ENCODE results near the gene MAP2K4. TPM values are rescaled to one million over a fixed set of nuclear protein-coding genes. Genes with fewer than 3 reads are reported as not detected.

The MAP2K4 gene
- total and polyA plus RNA-seq, 2 of the 13 experiments (the other 11 are each of a cell fraction or from before 2014, with no cell fraction given), result 21.5 to 35.6 TPM

- H3K36me3 ChIP-seq (replicated peaks in 1 of 2; ENCODE audit: control insufficient read depth in 1 of 2, insufficient read depth in 2 of 2, low read length in 2 of 2), result peaks cover 0 to 3% of the 10 kb centered on the region in 2 experiments; a peak in 2 of 5 replicates
- H3K4me1 ChIP-seq (ENCODE audit: insufficient read depth, low read length), result no peaks in the 10 kb centered on the region
- POLR2A ChIA-PET, result no interaction called here
- CTCF ChIA-PET (ENCODE audit: low intra/inter-chr PET ratio, low total read pairs), result no interaction called here
- in situ Hi-C loops (cut with HindIII; ENCODE audit: extremely low pct_ligation_motif_present, low pct_unique_long_range_greater_than_20kb) (no loop called here), intact Hi-C loops (cut with micrococcal nuclease; ENCODE audit: unreplicated experiment) (no loop called here)
- H3K9me3 ChIP-seq (ENCODE audit: low read length), result no peaks in the 10 kb centered on the region
- DNase-seq (ENCODE audit: low spot score), result no peak
- no TSS peak for BruUV-seq (replicated peaks)
- TF ChIP-seq ZNF672 (CRISPR knock-in tag; IDR thresholded peaks at IDR 0.05) (no peak), ZNF7 (CRISPR knock-in tag; IDR thresholded peaks at IDR 0.05) (no peak), TAF15 (IDR thresholded peaks at IDR 0.05; ENCODE audit: low read depth, low read length, poor library complexity, severe bottlenecking) (no peak), POGK (CRISPR knock-in tag; conservative IDR thresholded peaks at IDR 0.05) (no peak), SIX4 (CRISPR knock-in tag; IDR thresholded peaks at IDR 0.05) (no peak), ZNF569 (CRISPR knock-in tag; IDR thresholded peaks at IDR 0.05; ENCODE audit: borderline replicate concordance) (no peak), ZNF446 (CRISPR knock-in tag; IDR thresholded peaks at IDR 0.05) (no peak), TARDBP (CRISPR knock-in tag; IDR thresholded peaks at IDR 0.05) (no peak), ZNF772 (CRISPR knock-in tag; IDR thresholded peaks at IDR 0.05) (no peak), ZNF652 (CRISPR knock-in tag; IDR thresholded peaks at IDR 0.05; ENCODE audit: borderline replicate concordance, low read depth) (no peak), FOXA1 (IDR thresholded peaks at IDR 0.05) (no peak), FOXA1 (CRISPR knock-in tag; IDR thresholded peaks at IDR 0.05) (no peak), KDM2A (CRISPR knock-in tag; IDR thresholded peaks at IDR 0.05; ENCODE audit: borderline replicate concordance, low read depth) (no peak), ZSCAN5A (CRISPR knock-in tag; IDR thresholded peaks at IDR 0.05; ENCODE audit: borderline replicate concordance) (no peak)
- TF ChIP-seq, protein P1, sequence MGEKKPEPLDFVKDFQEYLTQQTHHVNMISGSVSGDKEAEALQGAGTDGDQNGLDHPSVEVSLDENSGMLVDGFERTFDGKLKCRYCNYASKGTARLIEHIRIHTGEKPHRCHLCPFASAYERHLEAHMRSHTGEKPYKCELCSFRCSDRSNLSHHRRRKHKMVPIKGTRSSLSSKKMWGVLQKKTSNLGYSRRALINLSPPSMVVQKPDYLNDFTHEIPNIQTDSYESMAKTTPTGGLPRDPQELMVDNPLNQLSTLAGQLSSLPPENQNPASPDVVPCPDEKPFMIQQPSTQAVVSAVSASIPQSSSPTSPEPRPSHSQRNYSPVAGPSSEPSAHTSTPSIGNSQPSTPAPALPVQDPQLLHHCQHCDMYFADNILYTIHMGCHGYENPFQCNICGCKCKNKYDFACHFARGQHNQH (CRISPR knock-in tag; IDR thresholded peaks at IDR 0.05), result no peak
- TF ChIP-seq, protein P2, sequence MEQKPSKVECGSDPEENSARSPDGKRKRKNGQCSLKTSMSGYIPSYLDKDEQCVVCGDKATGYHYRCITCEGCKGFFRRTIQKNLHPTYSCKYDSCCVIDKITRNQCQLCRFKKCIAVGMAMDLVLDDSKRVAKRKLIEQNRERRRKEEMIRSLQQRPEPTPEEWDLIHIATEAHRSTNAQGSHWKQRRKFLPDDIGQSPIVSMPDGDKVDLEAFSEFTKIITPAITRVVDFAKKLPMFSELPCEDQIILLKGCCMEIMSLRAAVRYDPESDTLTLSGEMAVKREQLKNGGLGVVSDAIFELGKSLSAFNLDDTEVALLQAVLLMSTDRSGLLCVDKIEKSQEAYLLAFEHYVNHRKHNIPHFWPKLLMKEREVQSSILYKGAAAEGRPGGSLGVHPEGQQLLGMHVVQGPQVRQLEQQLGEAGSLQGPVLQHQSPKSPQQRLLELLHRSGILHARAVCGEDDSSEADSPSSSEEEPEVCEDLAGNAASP (CRISPR knock-in tag; IDR thresholded peaks at IDR 0.05; ENCODE audit: borderline replicate concordance), result no peak
- no peaks in the 10 kb centered on the region for H3K27me3 ChIP-seq (ENCODE audit: control insufficient read depth in 1 of 2, insufficient read depth in 2 of 2, low read length in 2 of 2)
- peaks cover 6% of the 10 kb centered on the region for H3K79me2 ChIP-seq (ENCODE audit: insufficient read depth, low read length)
- no peak overlapping the region for H3K27ac ChIP-seq (ENCODE audit: extremely low read length, insufficient read depth, low read length)
- H4K20me1 ChIP-seq (ENCODE audit: insufficient read depth, low read length), result no peaks in the 10 kb centered on the region
- FAIRE-seq, result no peak
- no peak overlapping the region for H3K4me2 ChIP-seq (ENCODE audit: low read depth, low read length)
- ATAC-seq, result no peak
- H3K9ac ChIP-seq (ENCODE audit: insufficient read depth, low read depth, low read length), result no peak overlapping the region
- H3K4me3 ChIP-seq (replicated peaks in 1 of 3; ENCODE audit: insufficient read depth in 1 of 3, low read depth in 2 of 3, low read length in 3 of 3), result no peak overlapping the region
- no peak overlapping the region for H2AFZ ChIP-seq (ENCODE audit: low read length)
These were observed 48.3 kb downstream of the MAP2K4 start for GRCh38 chr17:12068946-12069345.
